RWPE2 (cell line): ENCODE measurements around the gene TMEM231.

Source experiments
- ATAC-seq: fragments of 200-7000 bp; cut with Tn5 transposase; 3 replicates; pipeline ENCODE4 v1.9.1; 2021; ENCODE audit warnings: low read depth
- DNase-seq: peaks from one replicate; pipeline ENCODE4 v3.0.0-alpha.2; 2020; ENCODE audit warnings: low spot score
- H3K27ac ChIP-seq: fragments of 450-650 bp; 2 replicates; pipeline ENCODE4 v1.5.1; 2017; ENCODE audit warnings: mild to moderate bottlenecking; ENCODE audit not compliant: poor library complexity, severe bottlenecking
- H3K27me3 ChIP-seq: fragments of 250-450 bp; sonication (Bioruptor Pico); 2 replicates; pipeline ENCODE4 v1.5.1; 2021; ENCODE audit warnings: mild to moderate bottlenecking, moderate library complexity; ENCODE audit not compliant: insufficient read depth, poor library complexity, severe bottlenecking
- H3K36me3 ChIP-seq: fragments of 250-450 bp; sonication (Bioruptor Pico); 2 replicates; pipeline ENCODE4 v1.5.1; 2020; ENCODE audit warnings: low read depth, mild to moderate bottlenecking, moderate library complexity
- H3K4me1 ChIP-seq: fragments of 250-450 bp; sonication (Bioruptor Pico); 2 replicates; pipeline ENCODE4 v1.5.1; 2021; ENCODE audit warnings: mild to moderate bottlenecking, moderate library complexity; ENCODE audit not compliant: insufficient read depth, poor library complexity, severe bottlenecking
- H3K4me3 ChIP-seq: fragments of 250-450 bp; sonication (Bioruptor Pico); 2 replicates; pipeline ENCODE4 v1.5.1; 2021; ENCODE audit warnings: mild to moderate bottlenecking, moderate library complexity; ENCODE audit not compliant: severe bottlenecking
- H3K9me3 ChIP-seq: fragments of 250-450 bp; sonication (Bioruptor Pico); 2 replicates; pipeline ENCODE4 v1.5.1; 2021; ENCODE audit warnings: mild to moderate bottlenecking, moderate library complexity; ENCODE audit not compliant: severe bottlenecking
- TF ChIP-seq, protein P1 (sequence below): fragments of 450-650 bp; IDR thresholded peaks from one replicate; pipeline ENCODE4 v1.5.1; 2017; ENCODE audit warnings: mild to moderate bottlenecking, moderate library complexity; ENCODE audit not compliant: poor library complexity, severe bottlenecking

Gene TMEM231, protein sequence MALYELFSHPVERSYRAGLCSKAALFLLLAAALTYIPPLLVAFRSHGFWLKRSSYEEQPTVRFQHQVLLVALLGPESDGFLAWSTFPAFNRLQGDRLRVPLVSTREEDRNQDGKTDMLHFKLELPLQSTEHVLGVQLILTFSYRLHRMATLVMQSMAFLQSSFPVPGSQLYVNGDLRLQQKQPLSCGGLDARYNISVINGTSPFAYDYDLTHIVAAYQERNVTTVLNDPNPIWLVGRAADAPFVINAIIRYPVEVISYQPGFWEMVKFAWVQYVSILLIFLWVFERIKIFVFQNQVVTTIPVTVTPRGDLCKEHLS

DNA sequence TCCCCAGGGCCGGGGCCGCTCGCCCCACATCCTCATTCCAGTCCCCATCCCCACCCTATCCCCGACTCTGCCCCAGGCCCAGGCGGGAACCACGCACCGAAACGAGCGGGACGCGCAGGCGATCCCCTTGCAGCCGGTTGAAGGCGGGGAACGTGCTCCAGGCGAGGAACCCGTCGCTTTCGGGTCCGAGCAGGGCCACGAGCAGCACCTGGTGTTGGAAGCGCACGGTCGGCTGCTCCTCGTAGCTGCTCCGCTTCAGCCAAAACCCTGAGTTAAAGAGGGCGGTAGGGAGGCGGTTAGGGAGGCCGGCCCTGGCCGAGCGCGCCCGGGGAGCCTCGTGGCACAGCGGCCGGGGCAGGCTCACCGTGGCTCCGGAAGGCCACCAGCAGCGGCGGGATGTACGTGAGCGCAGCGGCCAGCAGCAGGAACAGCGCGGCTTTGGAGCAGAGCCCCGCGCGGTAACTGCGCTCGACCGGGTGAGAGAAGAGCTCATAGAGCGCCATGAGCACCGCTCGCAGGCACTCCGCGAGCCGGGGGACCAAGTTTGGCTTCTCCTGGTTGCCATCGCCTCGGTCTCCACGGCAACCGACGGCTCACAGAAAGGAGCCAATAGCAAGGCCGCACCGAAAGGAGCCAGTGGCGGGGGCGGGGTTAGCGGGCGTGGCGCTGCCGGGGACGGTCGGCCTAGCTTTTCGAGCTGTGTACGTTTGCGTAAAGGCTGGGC is at the start of gene TMEM231:
Gene TMEM231, minus strand, starts transcription at position 546 of the 724 bp plus-strand sequence. Its CDS starts 43 bp downstream, at position 503.
- TF ChIP-seq, protein P1, sequence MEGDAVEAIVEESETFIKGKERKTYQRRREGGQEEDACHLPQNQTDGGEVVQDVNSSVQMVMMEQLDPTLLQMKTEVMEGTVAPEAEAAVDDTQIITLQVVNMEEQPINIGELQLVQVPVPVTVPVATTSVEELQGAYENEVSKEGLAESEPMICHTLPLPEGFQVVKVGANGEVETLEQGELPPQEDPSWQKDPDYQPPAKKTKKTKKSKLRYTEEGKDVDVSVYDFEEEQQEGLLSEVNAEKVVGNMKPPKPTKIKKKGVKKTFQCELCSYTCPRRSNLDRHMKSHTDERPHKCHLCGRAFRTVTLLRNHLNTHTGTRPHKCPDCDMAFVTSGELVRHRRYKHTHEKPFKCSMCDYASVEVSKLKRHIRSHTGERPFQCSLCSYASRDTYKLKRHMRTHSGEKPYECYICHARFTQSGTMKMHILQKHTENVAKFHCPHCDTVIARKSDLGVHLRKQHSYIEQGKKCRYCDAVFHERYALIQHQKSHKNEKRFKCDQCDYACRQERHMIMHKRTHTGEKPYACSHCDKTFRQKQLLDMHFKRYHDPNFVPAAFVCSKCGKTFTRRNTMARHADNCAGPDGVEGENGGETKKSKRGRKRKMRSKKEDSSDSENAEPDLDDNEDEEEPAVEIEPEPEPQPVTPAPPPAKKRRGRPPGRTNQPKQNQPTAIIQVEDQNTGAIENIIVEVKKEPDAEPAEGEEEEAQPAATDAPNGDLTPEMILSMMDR = no peak
- H3K36me3 ChIP-seq = no peaks in the 10 kb centered on the region
- H3K4me3 ChIP-seq = peak within 1 kb of the TSS; percentile 55
- peak within 1 kb of the TSS; percentile 58 for H3K27ac ChIP-seq
- H3K27me3 ChIP-seq = no peaks in the 10 kb centered on the region
- ATAC-seq = peak; percentile 90
- peak; percentile 98 for DNase-seq
- no peaks in the 10 kb centered on the region for H3K9me3 ChIP-seq
- H3K4me1 ChIP-seq = peaks cover 7% of the 10 kb centered on the region

DNA sequence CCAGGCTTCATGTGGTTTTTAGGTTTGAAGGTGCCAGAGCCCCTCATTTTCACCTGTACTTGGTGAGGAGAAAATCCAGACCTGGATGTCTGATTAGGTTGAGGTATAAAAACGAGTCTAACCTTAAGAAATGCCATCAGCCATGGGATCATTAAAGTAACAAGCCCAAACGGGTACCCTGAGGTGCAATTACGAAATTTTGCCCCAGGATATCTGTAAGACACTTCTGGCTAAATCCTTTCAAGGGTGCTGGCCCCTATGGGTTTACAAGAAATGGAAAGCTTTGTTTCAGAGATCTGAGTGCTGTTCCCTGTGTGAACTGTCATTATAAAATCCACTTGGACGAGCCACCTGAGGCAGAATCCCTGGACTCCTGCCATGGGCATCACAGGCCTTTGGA is 47.2 kb upstream of the TMEM231 start:
- no peaks in the 10 kb centered on the region for H3K9me3 ChIP-seq
- ATAC-seq (no peak), DNase-seq (no peak)
- H3K4me3 ChIP-seq = no peak overlapping the region
- H3K27ac ChIP-seq = no peak overlapping the region
- H3K27me3 ChIP-seq = no peaks in the 10 kb centered on the region
- H3K4me1 ChIP-seq = no peaks in the 10 kb centered on the region
- TF ChIP-seq, protein P1 = no peak
- H3K36me3 ChIP-seq = peaks cover 93% of the 10 kb centered on the region

DNA sequence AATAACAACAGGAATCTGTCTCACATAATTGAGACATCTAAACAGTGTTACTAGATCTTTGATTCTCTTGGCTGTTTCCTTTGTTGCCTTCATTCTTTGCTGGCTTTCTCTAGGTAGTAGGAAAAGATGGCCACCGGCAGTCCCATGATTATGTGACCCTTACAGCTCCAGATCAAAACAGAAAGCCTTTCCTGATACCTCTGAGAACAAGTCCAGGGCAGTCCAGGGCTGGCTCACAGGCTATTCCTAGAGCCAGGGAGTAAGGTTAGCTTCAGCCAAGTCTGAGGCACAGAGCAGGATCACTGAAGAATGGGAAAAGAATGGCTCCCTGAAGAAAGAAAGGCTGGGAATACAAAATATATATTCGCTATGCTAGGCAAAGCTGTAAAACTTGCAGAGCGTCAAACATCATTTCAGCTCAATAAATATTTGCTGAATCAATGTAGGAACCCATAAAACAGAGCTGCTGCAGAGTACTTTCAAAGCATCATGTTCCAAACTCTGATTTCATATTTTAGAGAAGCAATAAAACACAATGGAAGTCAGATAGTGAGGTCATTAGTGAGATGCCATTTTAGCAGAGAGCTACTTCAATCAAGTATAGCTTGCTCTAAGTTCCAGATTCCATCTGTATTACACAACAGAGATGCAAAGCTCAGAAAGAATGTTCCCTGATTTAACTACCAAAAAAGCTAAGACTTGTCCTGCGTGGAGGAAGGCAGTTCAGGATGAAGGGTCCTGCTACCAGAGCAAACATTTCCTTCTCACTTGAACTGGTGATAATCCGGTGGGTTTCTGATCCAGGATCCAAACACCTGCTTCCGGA is 43.6 kb upstream of the TMEM231 start:
- Histone ChIP-seq H3K27ac (no peak overlapping the region), H3K9me3 (no peaks in the 10 kb centered on the region), H3K36me3 (peaks cover 77% of the 10 kb centered on the region), H3K4me1 (peaks cover 6% of the 10 kb centered on the region), H3K27me3 (no peaks in the 10 kb centered on the region), H3K4me3 (no peak overlapping the region)
- ATAC-seq = no peak
- DNase-seq = no peak
- TF ChIP-seq, protein P1 = no peak

DNA sequence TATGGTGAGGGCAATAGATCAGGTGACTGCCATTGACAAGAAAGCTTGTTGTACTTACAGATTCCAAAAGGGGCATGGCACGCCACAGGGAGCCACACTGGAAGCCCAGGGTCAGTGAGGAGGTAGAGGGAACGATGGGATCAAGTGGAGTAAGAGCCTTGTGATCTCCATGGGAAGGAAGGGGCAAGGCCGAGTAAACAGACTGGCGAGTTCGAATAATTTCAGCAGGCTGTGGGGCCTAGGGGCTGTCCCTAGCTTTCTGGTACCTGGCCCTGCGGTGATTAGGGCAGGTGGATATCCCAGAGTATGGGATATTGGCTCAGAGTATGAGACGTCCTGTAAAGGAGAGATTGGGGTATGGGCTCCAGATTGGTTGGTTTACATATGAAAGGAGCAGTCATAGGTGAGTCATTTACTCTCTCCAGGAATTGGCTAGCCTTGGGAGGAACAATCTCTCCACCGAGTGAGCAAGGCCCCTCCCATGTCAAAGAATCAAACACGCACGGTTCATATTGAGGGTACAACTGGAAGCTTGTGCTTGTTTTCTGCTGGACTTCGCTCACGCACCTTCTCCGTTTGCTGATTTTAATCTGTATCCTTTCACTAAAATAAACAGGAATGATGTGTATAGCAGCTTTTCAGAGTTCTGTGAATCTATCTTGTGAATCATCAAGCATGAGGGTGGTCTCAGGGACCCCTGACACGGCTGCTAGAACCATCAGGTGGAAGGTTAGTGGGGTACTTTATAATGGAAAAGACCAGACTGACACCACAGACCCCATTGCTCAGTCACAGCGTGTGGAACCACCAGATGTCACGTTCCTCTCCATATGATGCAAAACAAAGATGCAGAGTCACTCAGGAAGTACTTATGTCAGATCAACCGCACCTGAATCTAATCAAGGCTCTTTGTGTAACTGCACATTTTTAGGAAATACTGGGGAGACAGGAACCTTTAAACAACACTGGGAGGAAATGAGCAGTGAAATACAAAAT is 38.1 kb upstream of the TMEM231 start:
- no peak for DNase-seq
- no peaks in the 10 kb centered on the region for H3K27me3 ChIP-seq

More for the DNA sequence above, 38.1 kb upstream of the TMEM231 start:
- Histone ChIP-seq H3K4me1 (peaks cover 16% of the 10 kb centered on the region), H3K9me3 (no peaks in the 10 kb centered on the region), H3K4me3 (no peak overlapping the region), H3K36me3 (peaks cover 36% of the 10 kb centered on the region), H3K27ac (peak overlapping the region; percentile 37)
- ATAC-seq = peak; percentile 97
- TF ChIP-seq, protein P1 = no peak
